BE2C (cell line): ENCODE measurements around the gene KRTAP5-4.

Experiments used
- DNase-seq: peaks from one replicate; pipeline ENCODE4 v3.0.0-alpha.2; 2020
- H3K27me3 ChIP-seq: fragments of 250-450 bp; sonication (Bioruptor Pico); 2 replicates; pipeline ENCODE4 v1.5.1; 2020; ENCODE audit warnings: mild to moderate bottlenecking
- H3K36me3 ChIP-seq: fragments of 250-450 bp; sonication (Bioruptor Pico); 2 replicates; pipeline ENCODE4 v1.5.1; 2020; ENCODE audit warnings: mild to moderate bottlenecking
- H3K4me1 ChIP-seq: fragments of 250-450 bp; sonication (Bioruptor Pico); 2 replicates; pipeline ENCODE4 v1.5.1; 2020
- H3K4me3 ChIP-seq: 2 replicates; pipeline ENCODE4 v1.5.1; 2011; ENCODE audit warnings: low read depth, low read length
- H3K9me3 ChIP-seq: fragments of 250-450 bp; sonication (Bioruptor Pico); 2 replicates; pipeline ENCODE4 v1.5.1; 2020
- TF ChIP-seq, protein P1 (sequence below): IDR thresholded peaks from 2 replicates; pipeline ENCODE4 v1.5.1; 2012; ENCODE audit warnings: mild to moderate bottlenecking, low read depth, low read length

Gene KRTAP5-4

DNA sequence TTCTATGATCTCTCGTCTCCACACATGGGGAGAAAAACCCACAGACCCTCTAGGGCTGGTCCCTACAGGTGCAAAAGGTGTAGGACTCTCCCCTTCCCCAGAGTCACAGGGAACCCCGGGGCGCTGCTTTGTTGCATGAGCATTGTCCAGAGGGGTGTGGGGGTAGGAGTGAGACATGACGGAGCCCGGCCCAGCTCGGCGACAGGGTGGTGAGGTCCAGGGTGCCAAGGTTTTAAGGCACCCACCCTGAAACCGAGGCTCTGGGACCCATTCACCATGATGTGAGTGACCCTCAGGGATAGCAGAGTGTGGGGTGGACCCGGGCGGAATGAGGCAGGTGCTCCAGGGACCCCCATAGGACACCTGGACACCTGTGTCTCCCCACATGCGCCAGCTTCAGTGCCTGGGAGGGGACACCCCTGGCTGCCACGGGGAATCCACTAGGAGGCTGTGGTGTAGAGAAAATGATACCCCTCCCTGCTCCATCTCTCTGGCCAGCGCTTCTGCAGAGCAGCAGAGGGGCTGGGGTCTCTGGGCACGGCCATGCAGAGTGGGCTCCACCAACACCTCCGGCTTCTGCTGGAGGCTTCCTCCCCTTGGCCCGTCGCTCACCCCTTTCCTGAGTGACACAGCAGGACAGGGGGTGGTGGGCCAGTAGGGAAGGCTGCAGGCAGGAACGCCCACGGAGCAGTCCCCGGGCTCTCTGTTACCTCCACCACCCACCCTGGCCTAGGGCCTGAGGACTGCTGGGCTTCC, 22.8 kb upstream of the KRTAP5-4 start:
- Histone ChIP-seq H3K36me3 (no peaks in the 10 kb centered on the region), H3K4me3 (no peak overlapping the region), H3K27me3 (no peaks in the 10 kb centered on the region), H3K4me1 (no peaks in the 10 kb centered on the region; the same call in 1 of the 2 replicates), H3K9me3 (no peaks in the 10 kb centered on the region)
- DNase-seq: no peak
- TF ChIP-seq, protein P1, sequence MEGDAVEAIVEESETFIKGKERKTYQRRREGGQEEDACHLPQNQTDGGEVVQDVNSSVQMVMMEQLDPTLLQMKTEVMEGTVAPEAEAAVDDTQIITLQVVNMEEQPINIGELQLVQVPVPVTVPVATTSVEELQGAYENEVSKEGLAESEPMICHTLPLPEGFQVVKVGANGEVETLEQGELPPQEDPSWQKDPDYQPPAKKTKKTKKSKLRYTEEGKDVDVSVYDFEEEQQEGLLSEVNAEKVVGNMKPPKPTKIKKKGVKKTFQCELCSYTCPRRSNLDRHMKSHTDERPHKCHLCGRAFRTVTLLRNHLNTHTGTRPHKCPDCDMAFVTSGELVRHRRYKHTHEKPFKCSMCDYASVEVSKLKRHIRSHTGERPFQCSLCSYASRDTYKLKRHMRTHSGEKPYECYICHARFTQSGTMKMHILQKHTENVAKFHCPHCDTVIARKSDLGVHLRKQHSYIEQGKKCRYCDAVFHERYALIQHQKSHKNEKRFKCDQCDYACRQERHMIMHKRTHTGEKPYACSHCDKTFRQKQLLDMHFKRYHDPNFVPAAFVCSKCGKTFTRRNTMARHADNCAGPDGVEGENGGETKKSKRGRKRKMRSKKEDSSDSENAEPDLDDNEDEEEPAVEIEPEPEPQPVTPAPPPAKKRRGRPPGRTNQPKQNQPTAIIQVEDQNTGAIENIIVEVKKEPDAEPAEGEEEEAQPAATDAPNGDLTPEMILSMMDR: no peak

DNA sequence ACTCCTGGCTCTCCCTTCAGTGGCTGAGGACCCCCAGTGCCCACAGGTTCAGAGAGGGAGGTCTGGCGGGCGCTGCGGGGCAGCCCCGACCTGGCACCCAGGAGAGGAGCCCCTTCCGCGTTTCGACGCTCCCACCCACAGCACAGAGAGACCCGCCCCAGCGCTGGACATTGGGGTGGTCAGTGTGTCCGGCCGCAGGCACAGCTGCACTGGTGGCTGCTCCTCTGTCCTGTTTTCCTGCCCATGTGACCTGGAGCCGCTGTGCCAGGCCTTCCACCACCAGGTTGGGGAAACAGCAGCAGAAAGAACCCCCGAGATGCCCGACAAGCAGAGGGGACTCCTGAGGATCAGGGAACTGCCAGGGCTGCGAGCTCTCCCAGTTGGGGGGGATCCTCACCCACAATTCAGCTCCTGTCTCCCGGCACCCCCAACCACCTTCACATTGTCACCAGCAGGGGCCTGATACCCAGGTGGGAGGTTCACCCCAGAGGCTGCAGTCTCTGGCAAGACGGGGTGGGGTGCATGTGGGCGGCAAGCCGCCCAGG, 21.3 kb upstream of the KRTAP5-4 start:
- H3K36me3 ChIP-seq: no peaks in the 10 kb centered on the region
- H3K4me1 ChIP-seq: peaks cover 7% of the 10 kb centered on the region
- no peak for DNase-seq
- TF ChIP-seq, protein P1: no peak
- no peaks in the 10 kb centered on the region for H3K27me3 ChIP-seq
- H3K9me3 ChIP-seq: no peaks in the 10 kb centered on the region
- no peak overlapping the region for H3K4me3 ChIP-seq

DNA sequence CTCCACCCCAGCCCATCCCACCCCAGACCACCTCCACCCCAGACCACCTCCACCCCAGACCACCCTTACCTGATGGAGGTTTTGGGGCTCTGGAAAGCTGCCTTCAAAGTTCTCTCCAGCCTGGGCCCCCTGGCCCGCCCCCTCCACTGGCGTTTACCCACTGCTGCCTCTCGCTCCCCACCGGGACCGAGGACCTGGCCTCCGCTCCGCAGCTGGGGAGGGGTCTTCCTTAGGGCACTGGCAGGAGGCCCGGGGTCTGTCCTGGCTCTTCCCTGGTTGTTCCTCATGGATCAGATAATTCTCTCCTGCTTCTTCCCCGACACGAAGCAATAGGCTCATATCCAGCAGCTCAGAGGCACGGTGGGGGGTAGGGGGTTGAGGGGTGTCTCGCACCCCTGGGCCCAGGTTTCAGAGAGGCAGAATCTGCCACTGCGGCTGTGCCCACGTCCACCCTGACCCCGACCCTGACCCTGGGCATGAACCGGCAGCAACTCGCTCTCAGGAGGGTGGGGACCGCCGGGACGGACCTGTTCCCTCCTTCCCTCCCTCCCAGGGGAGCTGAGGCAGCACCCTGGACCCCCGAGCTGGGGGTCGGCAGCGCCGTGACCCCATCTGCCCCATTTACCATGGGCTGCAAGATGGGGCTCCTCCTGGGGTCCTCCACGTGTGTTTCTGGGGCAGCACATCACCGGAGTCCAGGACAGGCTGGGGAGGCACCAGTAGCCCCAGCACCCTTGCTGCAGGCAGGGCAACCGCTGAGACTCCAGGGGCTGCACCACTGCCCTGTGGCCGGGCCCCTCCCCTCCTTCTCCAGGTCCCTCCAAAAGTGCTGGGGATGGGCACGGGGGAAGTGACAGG, 20.6 kb upstream of the KRTAP5-4 start:
- TF ChIP-seq, protein P1: no peak
- DNase-seq: no peak
- H3K27me3 ChIP-seq: no peaks in the 10 kb centered on the region
- H3K4me1 ChIP-seq: peaks cover 7% of the 10 kb centered on the region
- H3K36me3 ChIP-seq: no peaks in the 10 kb centered on the region
- H3K4me3 ChIP-seq: no peak overlapping the region
- no peaks in the 10 kb centered on the region for H3K9me3 ChIP-seq

DNA sequence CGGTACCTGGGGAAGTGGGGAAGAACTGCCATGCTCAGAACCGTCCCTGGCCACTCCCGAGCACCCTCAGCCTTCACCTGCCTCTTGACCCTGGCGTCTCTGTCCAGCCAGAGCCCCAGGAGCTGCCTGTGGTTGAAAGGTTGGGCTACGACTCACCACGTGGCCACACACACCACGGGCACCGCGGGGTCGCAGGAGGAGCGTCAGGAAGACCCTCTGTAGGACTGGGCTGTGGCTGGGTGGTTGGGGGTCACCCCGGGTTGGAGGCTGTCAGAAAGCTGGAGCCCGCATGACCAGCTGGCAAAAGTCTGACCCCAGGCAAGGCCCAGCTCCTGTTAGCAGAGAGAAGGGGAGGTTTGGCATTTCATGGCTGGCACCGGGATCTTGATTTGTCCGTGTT, 19.2 kb upstream of the KRTAP5-4 start:
- no peaks in the 10 kb centered on the region for H3K27me3 ChIP-seq
- H3K36me3 ChIP-seq: no peaks in the 10 kb centered on the region
- TF ChIP-seq, protein P1: no peak

DNA sequence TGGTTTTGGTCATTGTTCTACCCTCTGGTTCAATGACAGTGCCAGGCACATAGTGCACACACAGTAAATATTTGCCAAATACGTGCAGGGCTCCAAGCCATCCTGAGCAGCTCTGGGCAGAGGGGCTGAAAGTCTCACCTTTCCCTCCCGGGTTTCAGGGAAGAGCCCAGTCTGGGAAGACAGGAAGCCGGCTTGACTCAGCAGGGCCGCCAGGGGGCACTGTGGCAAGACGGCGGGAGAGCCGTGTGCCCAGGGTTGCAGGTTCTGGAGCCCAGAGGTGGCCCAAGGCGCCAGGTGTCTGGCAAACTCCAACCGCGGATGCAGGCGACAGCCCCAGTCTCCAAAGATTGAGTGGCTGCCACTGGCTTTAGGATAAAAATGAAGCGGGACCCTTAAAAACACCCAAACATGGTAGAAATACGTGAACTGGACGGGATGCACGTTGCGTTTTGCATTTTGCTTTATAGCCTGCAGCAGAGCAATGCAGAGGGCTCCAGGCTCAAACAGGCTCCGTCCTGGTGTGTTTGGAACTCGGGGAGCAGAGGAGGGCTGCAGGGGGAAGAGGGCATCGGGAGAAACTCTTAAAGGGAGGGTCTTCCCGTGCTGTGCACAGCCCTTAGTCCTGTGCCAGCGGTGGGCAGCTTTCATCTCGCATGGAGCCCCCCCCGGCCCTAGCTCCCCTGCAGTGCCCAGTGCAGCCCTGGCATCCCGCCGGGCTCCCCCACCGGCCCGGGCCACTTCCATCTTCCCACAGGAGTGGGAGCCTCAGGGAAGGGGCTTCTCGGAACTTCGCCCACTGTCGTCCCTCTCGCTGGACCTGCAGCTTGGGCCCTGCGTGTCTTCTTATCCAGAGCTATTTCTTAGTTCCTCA, 18.4 kb upstream of the KRTAP5-4 start:
- TF ChIP-seq, protein P1: peak; percentile 71
- H3K27me3 ChIP-seq: no peaks in the 10 kb centered on the region
- peak; percentile 41 for DNase-seq

More for the DNA sequence above, 19.2 kb upstream of the KRTAP5-4 start:
- peaks cover 7% of the 10 kb centered on the region for H3K4me1 ChIP-seq
- H3K9me3 ChIP-seq: no peaks in the 10 kb centered on the region
- no peak for DNase-seq
- H3K4me3 ChIP-seq: no peak overlapping the region

More for the DNA sequence above, 18.4 kb upstream of the KRTAP5-4 start:
- no peak overlapping the region for H3K4me3 ChIP-seq
- H3K4me1 ChIP-seq: peaks cover 7% of the 10 kb centered on the region
- no peaks in the 10 kb centered on the region for H3K36me3 ChIP-seq
- no peaks in the 10 kb centered on the region for H3K9me3 ChIP-seq
